ENCODE data around the gene NAPG.
"Not testable (repeated sequence)": the region's sequence is repeated elsewhere in the genome, so short reads cannot be mapped to it uniquely, and the experiment has no call there.

The NAPG gene

GRCh38 chr18:10525697-10526560 lies at the start of gene NAPG:
Gene NAPG (plus strand): TSS chr18:10526027. CDS start chr18:10526103, 76 bp downstream.
- DNase-seq = peak; percentile 68 to 82 (median 70)

DNA sequence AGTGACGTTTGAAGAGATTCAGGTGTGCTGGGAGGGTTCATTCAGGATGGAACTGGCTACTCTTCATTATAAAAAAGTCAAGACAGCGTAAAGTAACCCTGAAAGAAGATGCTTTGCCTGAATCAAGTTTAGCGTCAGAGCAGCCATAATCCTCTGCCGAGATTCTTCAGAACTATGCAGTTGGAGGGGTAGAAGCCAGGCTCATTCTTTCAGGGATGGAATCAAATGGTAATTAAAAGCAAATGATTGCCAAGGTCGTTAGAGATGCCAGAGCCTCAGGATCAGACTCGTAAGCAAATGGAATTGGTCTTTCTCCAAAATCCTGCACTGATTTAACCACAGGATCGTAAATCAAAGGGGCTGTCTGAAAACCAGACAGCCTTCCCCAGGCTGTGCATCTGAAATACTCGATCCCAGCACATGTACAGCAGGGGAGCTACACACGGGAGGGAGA lies 49.5 kb upstream of the NAPG start:
- DNase-seq = no peak

GRCh38 chr18:10477121-10477862 lies 48.5 kb upstream of the NAPG start:
- no peak for DNase-seq

DNA sequence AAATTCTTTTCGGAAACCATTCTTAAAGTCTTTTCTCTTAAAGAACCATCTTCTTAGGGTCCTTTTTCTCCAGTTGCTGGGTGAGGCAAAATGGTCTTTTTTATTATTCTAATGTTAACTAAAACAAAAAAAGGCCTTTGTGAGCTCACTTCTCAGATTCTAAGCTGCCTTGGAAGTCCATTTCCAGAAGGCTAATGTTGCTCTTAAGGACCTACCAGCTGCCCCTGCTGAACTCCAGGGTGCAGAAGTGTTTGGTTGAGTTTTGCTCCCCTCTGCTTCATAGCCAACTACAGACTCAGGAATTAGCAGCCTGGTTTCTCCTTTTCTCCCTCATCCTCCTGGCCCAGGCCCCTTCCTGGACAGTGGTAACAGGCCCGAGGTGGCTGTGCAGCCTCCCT lies 48.0 kb upstream of the NAPG start:
- no peak for DNase-seq

DNA sequence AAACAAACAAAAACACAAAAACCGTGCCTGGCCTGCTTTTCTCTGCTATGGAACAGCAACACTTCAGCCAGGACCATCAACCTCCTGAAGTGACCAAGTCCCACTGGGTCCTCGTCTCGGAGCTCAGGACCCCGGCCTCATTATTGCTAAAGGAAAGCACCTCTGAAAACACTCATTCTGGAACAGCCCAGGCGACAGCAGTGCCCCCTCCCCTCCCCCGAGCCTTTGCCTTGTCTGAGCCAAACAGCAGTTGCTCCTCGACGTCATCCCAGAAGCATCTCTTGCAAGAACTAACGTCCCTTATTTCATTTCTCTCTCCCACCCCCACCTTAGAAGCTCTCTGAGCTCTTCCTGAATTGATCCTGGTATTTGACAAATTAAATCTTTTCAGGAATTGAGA lies 44.0 kb upstream of the NAPG start:
- no peak for DNase-seq

GRCh38 chr18:10482363-10482984 lies 43.4 kb upstream of the NAPG start:
- no peak for DNase-seq

GRCh38 chr18:10482985-10483949 lies 42.6 kb upstream of the NAPG start:
- no peak for DNase-seq

- no peak for DNase-seq
These were observed 40.4 kb upstream of the NAPG start for GRCh38 chr18:10485475-10485874.

DNA sequence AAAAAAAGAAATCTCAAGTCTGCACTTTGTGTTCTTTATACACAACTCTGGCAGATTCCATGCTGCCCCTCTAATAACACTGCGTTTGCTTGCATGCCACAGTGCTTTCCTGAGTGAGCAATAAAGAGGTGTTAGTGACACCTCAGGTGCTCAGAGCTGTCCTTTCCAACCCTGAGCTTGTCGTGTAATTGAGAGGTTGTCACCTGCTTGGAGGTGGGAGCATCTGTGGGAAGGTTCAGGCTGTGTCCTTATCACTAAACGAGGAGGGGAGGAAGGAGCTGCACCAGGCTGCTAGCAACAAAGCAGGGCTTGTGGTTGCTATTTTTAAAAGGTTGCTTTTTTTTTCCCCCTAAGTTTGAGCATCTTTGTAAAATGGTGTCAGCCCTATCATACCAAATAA lies 39.5 kb upstream of the NAPG start:
- no peak for DNase-seq

DNA sequence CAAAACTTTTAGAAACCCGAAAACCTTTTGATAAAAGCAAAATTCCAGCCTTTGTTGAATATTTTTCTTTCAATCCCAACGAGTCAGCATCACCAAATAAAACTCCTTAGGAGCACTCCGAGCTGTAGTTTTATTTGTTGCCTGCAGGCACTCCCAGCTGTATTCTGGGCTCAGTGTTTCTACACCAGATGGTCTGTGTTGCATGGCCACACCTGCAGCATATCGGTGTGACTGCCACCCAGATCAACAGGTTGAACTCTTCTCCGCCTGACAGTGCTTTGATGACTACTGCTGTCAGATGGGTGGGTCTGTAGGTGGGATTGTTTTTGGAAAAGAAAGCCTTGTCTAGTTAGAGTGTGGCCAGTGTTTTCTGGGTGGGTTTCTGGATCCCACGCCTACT lies 38.7 kb upstream of the NAPG start:
- DNase-seq = no peak

DNA sequence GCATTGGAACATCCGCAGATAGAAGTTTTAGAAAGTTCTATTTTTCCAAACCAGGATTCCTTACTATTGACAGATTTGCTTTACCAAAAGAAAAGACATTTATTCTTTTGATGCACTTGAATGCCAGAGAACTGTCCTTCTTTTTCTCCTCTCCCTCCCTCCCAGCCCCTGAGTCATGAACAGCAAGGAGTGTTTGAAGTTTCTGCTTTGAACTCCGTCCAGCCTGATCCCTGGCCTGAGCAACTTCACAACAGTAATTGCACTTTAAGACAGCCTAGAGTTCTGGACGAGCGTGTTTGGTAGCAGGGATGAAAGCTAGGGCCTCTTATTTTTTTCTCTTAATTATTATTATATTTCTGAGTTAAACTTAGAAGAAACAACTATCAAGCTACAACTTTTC lies 37.8 kb upstream of the NAPG start:
- no peak for DNase-seq

DNA sequence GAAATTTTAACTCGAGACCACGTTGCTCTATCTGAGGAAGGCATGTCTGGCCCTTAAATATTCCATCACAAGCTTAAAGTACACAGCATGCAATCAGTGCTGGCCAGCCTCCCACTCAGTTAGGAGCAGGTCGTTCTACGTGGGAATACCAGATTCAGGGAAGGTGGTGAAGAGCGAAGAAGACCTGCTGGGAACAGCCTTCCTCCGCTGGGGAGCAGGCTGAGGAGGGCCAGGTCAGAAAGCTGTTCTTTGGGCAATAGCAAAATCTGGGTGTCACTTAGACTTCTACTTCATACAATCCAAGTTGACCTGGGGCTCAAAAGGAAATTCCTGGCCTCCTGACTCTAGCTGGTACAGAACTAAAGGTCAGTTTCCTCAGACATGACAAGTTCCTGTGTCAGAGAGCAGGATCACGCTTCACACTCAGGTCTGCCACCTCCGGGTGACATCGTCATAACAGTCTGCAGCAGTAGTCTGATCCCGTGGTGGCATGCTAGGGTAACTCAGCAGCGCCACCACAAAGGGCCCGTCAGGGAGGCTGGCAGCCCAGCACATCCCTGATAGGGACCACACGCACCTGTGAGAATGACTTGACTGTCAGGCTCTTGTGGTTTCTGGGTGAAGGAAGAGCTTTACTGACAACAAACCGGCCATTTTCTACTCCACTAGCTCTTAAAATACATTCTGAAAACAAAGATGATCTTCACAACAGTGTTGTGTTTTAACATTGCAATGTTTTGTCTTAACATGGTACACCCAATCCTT lies 35.2 kb upstream of the NAPG start:
- DNase-seq = peak in 3 of 4 experiments; percentile 4 to 41 (median 8)

DNA sequence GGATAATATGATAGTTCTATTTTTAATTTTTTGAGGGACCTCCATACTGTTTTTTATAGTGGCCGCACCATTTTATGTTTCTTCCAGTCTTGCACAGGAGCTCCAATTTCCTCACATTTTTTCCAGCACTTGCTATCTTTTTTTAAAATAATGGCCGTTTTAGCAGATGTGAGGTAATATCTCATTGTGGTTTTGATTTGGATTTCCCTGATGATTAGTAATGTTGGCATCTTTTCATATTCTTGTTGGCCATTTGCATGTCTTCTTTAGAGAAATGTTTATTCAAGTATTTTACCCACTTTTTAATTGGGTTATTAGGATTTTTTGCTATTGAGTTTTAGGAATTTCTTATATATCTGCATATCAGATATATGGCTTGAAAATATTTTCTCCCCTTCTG lies 29.9 kb upstream of the NAPG start:
- no peak for DNase-seq

DNA sequence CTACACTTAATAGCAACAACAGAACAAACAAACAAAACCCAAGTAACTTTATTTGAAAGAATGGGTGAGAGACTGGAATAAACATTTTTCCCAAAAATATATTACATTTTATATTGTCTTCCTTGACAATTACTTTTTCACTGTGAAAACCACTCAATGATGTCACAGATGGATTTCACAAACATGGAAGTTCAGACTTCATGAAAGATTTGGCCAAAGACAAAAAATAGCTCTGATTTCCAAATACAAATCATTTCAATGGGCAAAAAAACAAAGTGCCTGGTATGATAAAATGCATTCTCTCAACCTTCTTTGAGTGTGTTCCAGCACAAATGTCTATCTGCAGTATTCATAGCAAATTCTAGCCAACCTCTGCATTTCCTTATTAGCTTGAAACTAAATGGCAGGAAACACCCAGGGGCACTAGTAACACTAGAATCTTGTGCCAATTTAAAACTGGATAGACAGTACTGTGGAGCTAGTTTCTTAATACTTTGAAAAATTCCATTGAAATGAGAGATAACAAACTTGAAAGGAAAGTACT lies 28.5 kb upstream of the NAPG start:
- no peak for DNase-seq

DNA sequence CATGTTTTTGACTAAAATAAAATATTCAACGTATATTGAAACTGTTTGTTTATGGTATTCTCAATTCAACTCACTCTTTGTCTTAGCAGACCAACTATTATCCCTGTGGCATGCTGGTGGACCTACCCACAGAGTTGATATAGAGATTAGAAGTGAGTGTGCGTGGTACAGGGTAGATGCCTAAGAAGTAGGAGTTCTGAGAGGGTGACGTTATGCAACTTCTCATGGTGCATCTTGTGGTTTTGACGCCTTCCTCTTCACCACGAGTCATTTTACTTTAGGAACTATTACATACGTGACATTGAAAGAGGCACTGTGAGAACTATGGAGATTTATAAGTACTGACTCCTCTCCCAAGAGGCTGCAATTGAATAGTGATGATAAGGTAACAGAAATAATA lies 26.6 kb upstream of the NAPG start:
- no peak for DNase-seq

DNA sequence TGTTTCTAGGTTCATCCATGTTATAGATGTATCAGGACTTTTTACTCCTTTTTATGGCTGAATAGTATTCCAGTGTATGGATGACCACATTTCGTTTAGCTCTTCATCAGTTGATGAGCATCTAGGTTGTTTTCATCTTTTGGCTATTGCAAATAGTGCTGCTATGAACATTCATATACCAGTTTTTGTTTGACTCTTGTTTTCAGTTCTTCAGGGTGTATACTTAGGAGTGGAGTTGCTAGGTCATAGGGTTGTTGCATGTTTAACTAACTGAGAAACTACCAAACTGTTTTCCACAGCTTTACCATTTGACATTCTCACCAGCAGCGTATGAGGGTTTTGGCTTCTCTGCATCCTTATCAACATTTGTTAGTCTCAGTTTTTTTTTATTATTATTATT lies 25.8 kb upstream of the NAPG start:
- no peak for DNase-seq

DNA sequence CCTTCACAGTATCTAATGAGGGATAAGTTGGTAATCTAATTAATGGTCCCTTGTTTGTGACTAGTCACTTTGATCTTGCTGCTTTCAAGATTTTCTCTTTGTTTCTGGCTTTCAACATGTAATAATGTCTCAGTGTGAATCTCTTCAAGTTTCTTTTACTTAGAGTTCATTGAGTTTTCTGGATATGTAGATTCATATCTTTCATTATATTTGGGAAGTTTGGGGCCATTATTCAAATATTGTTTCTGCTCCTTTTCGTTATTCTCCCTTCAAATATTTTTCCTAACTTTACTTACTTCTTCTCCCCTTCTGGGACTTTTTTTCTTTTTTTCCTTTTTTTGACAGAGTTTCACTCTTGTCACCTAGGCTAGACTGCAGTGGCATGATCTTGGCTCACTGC lies 21.1 kb upstream of the NAPG start:
- no peak for DNase-seq

DNA sequence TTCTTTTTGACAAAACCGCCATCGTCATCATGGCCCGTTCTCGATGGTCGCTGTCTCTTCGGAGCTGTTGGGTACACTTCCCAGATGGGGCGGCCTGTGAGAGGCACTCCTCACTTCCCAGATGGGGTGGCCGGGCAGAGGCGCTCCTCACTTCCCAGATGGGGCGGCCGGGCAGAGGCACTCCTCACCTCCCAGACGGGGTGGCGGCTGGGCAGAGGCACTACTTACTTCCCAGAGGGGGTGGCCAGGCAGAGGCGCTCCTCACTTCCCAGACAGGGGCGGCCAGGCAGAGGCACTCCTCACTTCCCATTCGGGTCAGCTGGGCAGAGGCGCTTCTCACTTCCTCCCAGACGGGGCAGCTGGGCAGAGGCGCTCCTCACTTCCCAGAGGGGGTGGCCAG lies 19.9 kb upstream of the NAPG start:
- DNase-seq = not testable (repeated sequence)

GRCh38 chr18:10508591-10508990 lies 17.2 kb upstream of the NAPG start:
- DNase-seq = no peak

- no peak for DNase-seq
These were observed 14.6 kb upstream of the NAPG start for GRCh38 chr18:10511236-10511635.

DNA sequence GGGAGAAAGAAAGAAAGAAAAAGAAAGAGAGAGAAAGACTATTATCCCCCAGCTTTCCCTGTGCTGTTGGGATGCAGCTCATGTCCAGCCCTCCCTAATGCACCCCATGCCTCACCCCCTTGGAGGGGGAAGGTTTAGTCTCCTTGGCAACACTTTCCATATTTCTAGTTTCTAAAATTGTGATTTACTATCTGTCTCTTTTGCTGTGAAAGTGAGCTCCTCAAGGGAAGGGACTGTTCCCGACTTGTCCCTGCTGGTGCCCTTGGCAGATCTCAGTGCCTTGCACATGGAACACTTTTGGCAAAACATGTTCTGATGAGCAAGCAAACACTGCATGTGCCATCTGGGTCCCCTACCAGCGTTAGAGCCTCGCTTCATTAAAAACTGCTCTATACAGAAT lies 11.7 kb upstream of the NAPG start:
- DNase-seq = no peak
